Esophagus muscularis mucosa (tissue), 4 donors: Measurements from ENCODE around the gene LYZL1. TPM values are rescaled to one million over a fixed set of nuclear protein-coding genes. Genes with fewer than 3 reads are reported as not detected.
"Not testable (repeated sequence)": the region's sequence is repeated elsewhere in the genome, so short reads cannot be mapped to it uniquely, and the experiment has no call there.

Experiments used
- DNase-seq: peaks from one replicate; pipeline ENCODE4 v3.0.0-alpha.2; 2017; ENCODE audit errors: extremely low spot score
- H3K27ac ChIP-seq, 4 donors: fragments of 200-600 bp; sonication (generic); replicated peaks in 1 of 4; 1 replicate in 3 of 4; 2 replicates in 1 of 4; pipeline ENCODE4 v1.5.1; 2016 to 2019; ENCODE audit warnings: mild to moderate bottlenecking in 1 of 4
- H3K27me3 ChIP-seq, 4 donors: fragments of 200-600 bp; sonication (generic); one replicate each; pipeline versions ENCODE4 v1.5.1 to v1.6.0; 2016 to 2019
- H3K36me3 ChIP-seq, 4 donors: fragments of 200-600 bp; sonication (generic); one replicate each; pipeline ENCODE4 v1.5.1; 2016 to 2019
- H3K4me1 ChIP-seq, 4 donors: fragments of 200-600 bp; sonication (generic); one replicate each; pipeline ENCODE4 v1.5.1; 2016 to 2019
- H3K4me3 ChIP-seq, 4 donors: fragments of 200-600 bp; sonication (generic); 1 replicate in 2 of 4; 2 replicates in 2 of 4; pipeline ENCODE4 v1.5.1; 2016 to 2019; ENCODE audit warnings: mild to moderate bottlenecking in 4 of 4, moderate library complexity in 1 of 4
- H3K9me3 ChIP-seq, 4 donors: fragments of 200-600 bp; sonication (generic); 1 replicate in 3 of 4; 2 replicates in 1 of 4; pipeline ENCODE4 v1.5.1; 2016 to 2019
- EP300 ChIP-seq: sonication (generic); formaldehyde crosslinking; IDR thresholded peaks from one replicate; pipeline ENCODE4 v1.6.1; 2017; ENCODE audit warnings: antibody characterized with exemption
- POLR2A ChIP-seq: fragments of 450-650 bp; IDR thresholded peaks from one replicate; pipeline ENCODE4 v1.6.1; 2017; ENCODE audit warnings: antibody characterized with exemption, moderate library complexity, mild to moderate bottlenecking, low read depth
- POLR2AphosphoS5 ChIP-seq, 2 donors: sonication (generic); formaldehyde crosslinking; IDR thresholded peaks; one replicate each; pipeline ENCODE4 v1.6.1; 2017; ENCODE audit warnings: antibody characterized with exemption in 2 of 2
- WGBS: methylation state at CpG from one replicate; pipeline ENCODE4 v1.1.5; 2018; 5-methylcytosine and 5-hydroxymethylcytosine counted together
- intact Hi-C: fragments of 100-400 bp; cut with DNase I; formaldehyde crosslinking; loops from one replicate; pipeline ENCODE4 v1.15.1; 2023
- total RNA-seq, 4 donors: library from RNA; depleted of rRNA; stranded (reverse); fragments of >200 nt; gene quantifications; one replicate each; pipeline versions ENCODE4 v1.1.0 to v1.2.1, GENCODE V29; 2016
- TF ChIP-seq, protein P1 (sequence below), 3 experiments: fragments of 200-600 bp in 2 of 3; fragments of 450-650 bp in 1 of 3; sonication (generic) in 2 of 3; IDR thresholded peaks; one replicate each; pipeline ENCODE4 v1.5.1; 2017 to 2019; ENCODE audit warnings: antibody characterized with exemption in 3 of 3, mild to moderate bottlenecking in 2 of 3, moderate library complexity in 1 of 3

LYZL1 gene
- total RNA-seq, 4 donors from 2014 or later: not detected

DNA sequence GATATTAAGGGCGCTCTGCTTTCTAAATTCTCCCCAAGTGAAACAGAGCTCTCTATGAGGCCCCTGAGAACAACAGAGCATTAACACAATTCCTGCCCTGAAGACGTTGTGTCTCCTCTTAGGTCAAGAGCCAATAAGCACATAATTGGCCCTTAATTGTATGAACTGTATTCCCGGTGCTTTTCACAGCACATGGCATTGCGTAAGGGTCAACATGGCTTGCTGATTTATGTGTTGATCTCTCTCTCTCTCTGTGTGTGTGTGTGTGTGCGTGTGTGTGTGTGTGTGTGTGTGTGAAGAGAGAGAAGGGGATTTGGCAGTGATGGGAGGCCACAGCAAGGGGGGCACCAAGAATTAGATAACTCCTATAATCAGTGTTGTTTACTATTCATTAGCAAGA is 40.5 kb downstream of the LYZL1 start:
- WGBS: 64% methylated on average over 5 of the region's 5 CpGs
- intact Hi-C loops: no loop called here
- H3K4me1 ChIP-seq: peaks cover 0 to 27% (median 12%) of the 10 kb centered on the region in 4 donors

DNA sequence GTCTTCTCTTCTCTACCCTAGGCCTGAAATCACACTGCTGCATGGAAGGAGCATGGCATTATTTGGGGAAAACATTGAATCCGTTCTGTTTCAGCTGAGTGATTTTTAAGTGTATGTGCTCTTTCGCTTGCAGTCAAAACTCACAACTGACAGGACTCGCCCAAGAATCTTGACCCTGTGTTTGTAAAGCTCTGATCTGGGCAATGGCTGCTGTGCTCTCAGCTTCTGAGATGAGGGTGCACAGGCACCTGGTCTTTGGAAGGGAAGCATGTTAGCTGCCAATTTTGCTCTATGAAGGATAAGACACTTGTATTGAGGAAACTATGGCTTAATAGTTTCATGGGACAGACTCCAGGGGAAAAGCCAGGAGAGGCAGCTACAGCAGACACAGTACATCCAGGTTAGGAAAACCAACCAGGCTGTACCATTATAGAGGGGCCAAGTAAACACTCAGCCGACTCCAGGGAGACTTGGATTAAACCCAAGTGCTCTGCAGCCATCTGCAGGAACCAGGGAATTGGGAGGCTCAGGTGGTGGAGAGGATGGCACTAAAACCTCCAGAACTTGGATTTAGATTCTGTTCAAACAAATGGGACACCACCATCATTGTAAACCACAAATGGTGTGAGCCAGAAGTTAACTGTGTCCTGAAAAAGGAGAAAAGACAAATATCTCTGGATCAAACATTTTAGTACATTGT is 43.3 kb downstream of the LYZL1 start:
- Histone ChIP-seq H3K9me3 (no peaks in the 10 kb centered on the region), H3K27ac (no peak overlapping the region), H3K36me3 (no peaks in the 10 kb centered on the region), H3K27me3 (no peaks in the 10 kb centered on the region), H3K4me1 (peaks cover 0 to 27% (median 12%) of the 10 kb centered on the region in 4 donors), H3K4me3 (no peak overlapping the region)
- intact Hi-C loops: no loop called here
- WGBS: 74% methylated on average over 4 of the region's 4 CpGs
- DNase-seq: no peak
- no peak for TF ChIP-seq POLR2A
- TF ChIP-seq, protein P1, sequence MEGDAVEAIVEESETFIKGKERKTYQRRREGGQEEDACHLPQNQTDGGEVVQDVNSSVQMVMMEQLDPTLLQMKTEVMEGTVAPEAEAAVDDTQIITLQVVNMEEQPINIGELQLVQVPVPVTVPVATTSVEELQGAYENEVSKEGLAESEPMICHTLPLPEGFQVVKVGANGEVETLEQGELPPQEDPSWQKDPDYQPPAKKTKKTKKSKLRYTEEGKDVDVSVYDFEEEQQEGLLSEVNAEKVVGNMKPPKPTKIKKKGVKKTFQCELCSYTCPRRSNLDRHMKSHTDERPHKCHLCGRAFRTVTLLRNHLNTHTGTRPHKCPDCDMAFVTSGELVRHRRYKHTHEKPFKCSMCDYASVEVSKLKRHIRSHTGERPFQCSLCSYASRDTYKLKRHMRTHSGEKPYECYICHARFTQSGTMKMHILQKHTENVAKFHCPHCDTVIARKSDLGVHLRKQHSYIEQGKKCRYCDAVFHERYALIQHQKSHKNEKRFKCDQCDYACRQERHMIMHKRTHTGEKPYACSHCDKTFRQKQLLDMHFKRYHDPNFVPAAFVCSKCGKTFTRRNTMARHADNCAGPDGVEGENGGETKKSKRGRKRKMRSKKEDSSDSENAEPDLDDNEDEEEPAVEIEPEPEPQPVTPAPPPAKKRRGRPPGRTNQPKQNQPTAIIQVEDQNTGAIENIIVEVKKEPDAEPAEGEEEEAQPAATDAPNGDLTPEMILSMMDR (IDR thresholded peaks at IDR 0.05): no peak
- TF ChIP-seq POLR2AphosphoS5 (IDR thresholded peaks at IDR 0.05): no peak
- no peak for TF ChIP-seq EP300

More for the DNA sequence above, 40.5 kb downstream of the LYZL1 start:
- no peaks in the 10 kb centered on the region for H3K36me3 ChIP-seq
- no peaks in the 10 kb centered on the region for H3K9me3 ChIP-seq
- DNase-seq: no peak
- no peak for TF ChIP-seq POLR2AphosphoS5 (IDR thresholded peaks at IDR 0.05)
- no peak overlapping the region for H3K4me3 ChIP-seq
- no peaks in the 10 kb centered on the region for H3K27me3 ChIP-seq
- peak overlapping the region in 3 of 4 donors; percentile 5 to 56 (median 49) for H3K27ac ChIP-seq

DNA sequence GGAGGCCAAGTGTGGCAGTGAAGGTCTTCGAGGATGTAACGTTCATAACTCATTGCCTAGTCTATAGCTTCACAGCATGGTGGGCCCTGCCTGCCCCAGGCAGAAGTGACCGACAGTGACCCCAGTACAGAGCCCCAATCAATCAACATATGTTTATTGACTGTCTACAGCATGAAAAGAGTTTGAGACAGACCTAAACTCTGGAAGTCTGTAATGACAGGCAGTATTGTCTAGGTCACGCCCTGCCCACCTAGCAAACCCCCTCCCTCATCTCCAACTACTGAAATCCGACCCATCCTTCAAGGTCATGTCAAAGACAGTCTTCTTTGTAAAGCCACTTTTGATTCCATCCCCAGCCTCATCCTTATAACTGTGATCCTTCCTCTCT is 43.9 kb downstream of the LYZL1 start:
- DNase-seq: no peak
- 66% methylated on average over 5 of the region's 5 CpGs for WGBS
- Histone ChIP-seq H3K36me3 (no peaks in the 10 kb centered on the region), H3K9me3 (no peaks in the 10 kb centered on the region), H3K27me3 (no peaks in the 10 kb centered on the region), H3K27ac (no peak overlapping the region), H3K4me3 (no peak overlapping the region), H3K4me1 (peaks cover 0 to 27% (median 12%) of the 10 kb centered on the region in 4 donors)
- TF ChIP-seq POLR2AphosphoS5 (IDR thresholded peaks at IDR 0.05) (no peak), POLR2A (no peak), EP300 (no peak)
- TF ChIP-seq, protein P1 (IDR thresholded peaks at IDR 0.05): no peak
- intact Hi-C loops: no loop called here

DNA sequence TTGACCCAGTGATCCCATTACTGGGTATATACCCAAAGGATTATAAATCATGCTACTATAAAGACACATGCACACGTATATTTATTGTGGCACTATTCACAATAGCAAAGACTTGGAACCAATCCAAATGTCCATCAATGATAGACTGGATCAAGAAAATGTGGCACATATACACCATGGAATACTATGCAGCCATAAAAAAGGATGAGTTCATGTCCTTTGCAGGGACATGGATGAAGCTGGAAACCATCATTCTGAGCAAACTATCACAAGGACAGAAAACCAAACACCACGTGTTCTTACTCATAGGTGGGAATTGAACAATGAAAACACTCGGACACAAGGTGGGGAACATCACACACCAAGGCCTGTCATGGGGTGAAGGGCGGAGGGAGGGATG is 48.7 kb downstream of the LYZL1 start:
- DNase-seq, H3K9me3 ChIP-seq, H3K27ac ChIP-seq, intact Hi-C loops, H3K36me3 ChIP-seq, H3K4me3 ChIP-seq, H3K27me3 ChIP-seq, H3K4me1 ChIP-seq: not testable (repeated sequence)
- 92% methylated on average over 4 of the region's 4 CpGs for WGBS

DNA sequence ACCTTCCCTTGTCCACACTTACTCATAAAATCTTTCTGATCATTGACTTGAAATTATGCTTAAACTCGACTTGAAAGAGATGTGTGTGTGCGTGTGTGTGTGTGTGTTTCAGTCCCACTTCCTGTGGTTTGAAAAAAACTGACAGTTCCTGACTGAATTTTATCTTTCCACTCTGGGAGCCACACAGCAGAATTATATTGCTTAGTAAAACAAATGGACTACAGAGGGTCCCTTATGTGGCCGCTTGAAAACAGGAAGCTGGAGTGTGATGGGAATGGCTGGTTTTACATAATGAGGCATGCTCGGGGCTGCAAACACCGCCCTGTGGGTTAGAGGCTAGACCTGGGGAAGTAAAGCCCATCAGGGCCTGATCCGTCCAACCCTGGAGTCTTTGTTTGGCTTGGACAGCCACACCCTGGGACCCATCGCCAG is 54.8 kb downstream of the LYZL1 start:
- no peak overlapping the region for H3K4me3 ChIP-seq
- 66% methylated on average over 7 of the region's 7 CpGs for WGBS
- no peaks in the 10 kb centered on the region for H3K27me3 ChIP-seq
- TF ChIP-seq POLR2A (no peak), POLR2AphosphoS5 (IDR thresholded peaks at IDR 0.05) (no peak), EP300 (no peak)
- TF ChIP-seq, protein P1 (IDR thresholded peaks at IDR 0.05): no peak
- H3K36me3 ChIP-seq: no peaks in the 10 kb centered on the region
- no peaks in the 10 kb centered on the region for H3K9me3 ChIP-seq
- intact Hi-C loops: no loop called here
- H3K4me1 ChIP-seq: no peaks in the 10 kb centered on the region
- peak overlapping the region in 1 of 4 donors; percentile 18 for H3K27ac ChIP-seq
- no peak for DNase-seq
